Neutrophil (primary cell): Measurements from ENCODE around the gene PRKX.

Experiments
- H3K27ac ChIP-seq: fragments of 200-600 bp; sonication (generic); 2 replicates; pipeline ENCODE4 v1.5.1; 2016; ENCODE audit warnings: mild to moderate bottlenecking, moderate library complexity
- H3K27me3 ChIP-seq: fragments of 200-600 bp; sonication (generic); 2 replicates; pipeline ENCODE4 v1.6.0; 2016; ENCODE audit warnings: mild to moderate bottlenecking
- H3K36me3 ChIP-seq: fragments of 200-600 bp; sonication (generic); 2 replicates; pipeline ENCODE4 v1.5.1; 2017
- H3K4me1 ChIP-seq, 2 experiments: fragments of 200-600 bp in 1 of 2; sonication (generic) in 1 of 2; 1 replicate in 1 of 2; 2 replicates in 1 of 2; pipeline versions ENCODE4 v1.5.1 to v1.6.1; 2013 to 2016; ENCODE audit warnings: low read depth in 1 of 2, low read length in 1 of 2, mild to moderate bottlenecking in 1 of 2, moderate library complexity in 1 of 2; ENCODE audit not compliant: control insufficient read depth in 1 of 2, insufficient read depth in 1 of 2
- H3K4me3 ChIP-seq, 2 experiments: fragments of 200-600 bp in 1 of 2; sonication (generic) in 1 of 2; 1 replicate in 1 of 2; 2 replicates in 1 of 2; pipeline ENCODE4 v1.5.1; 2013 to 2016; ENCODE audit warnings: low read depth in 1 of 2, low read length in 1 of 2, mild to moderate bottlenecking in 1 of 2, moderate library complexity in 1 of 2
- H3K9me3 ChIP-seq: fragments of 200-600 bp; sonication (generic); 2 replicates; pipeline ENCODE4 v1.5.1; 2016
- CTCF ChIP-seq: fragments of 200-600 bp; sonication (generic); IDR thresholded peaks from 2 replicates; pipeline ENCODE4 v1.5.1; 2016; ENCODE audit warnings: antibody characterized with exemption

Gene PRKX

GRCh38 chrX:3599802-3600430 is 113.5 kb downstream of the PRKX start:
- H3K36me3 ChIP-seq = no peaks in the 10 kb centered on the region
- no peaks in the 10 kb centered on the region for H3K9me3 ChIP-seq
- no peaks in the 10 kb centered on the region for H3K4me1 ChIP-seq
- TF ChIP-seq CTCF = no peak
- H3K27me3 ChIP-seq = no peaks in the 10 kb centered on the region
- no peak overlapping the region for H3K4me3 ChIP-seq
- H3K27ac ChIP-seq = no peak overlapping the region

- TF ChIP-seq CTCF = no peak
- Histone ChIP-seq H3K27ac (no peak overlapping the region), H3K4me3 (no peak overlapping the region), H3K9me3 (no peaks in the 10 kb centered on the region), H3K36me3 (no peaks in the 10 kb centered on the region), H3K27me3 (no peaks in the 10 kb centered on the region), H3K4me1 (no peaks in the 10 kb centered on the region)
Measured at GRCh38 chrX:3598709-3599108, 114.7 kb downstream of the PRKX start.

GRCh38 chrX:3598046-3598605 is 115.3 kb downstream of the PRKX start:
- Histone ChIP-seq H3K27me3 (no peaks in the 10 kb centered on the region), H3K36me3 (no peaks in the 10 kb centered on the region), H3K4me1 (no peaks in the 10 kb centered on the region), H3K27ac (no peak overlapping the region), H3K9me3 (no peaks in the 10 kb centered on the region), H3K4me3 (no peak overlapping the region)
- no peak for TF ChIP-seq CTCF

GRCh38 chrX:3592184-3592583 is 121.3 kb downstream of the PRKX start:
- no peak for TF ChIP-seq CTCF
- H3K36me3 ChIP-seq = no peaks in the 10 kb centered on the region
- no peak overlapping the region for H3K4me3 ChIP-seq
- no peaks in the 10 kb centered on the region for H3K27me3 ChIP-seq
- no peaks in the 10 kb centered on the region for H3K4me1 ChIP-seq
- no peaks in the 10 kb centered on the region for H3K9me3 ChIP-seq
- no peak overlapping the region for H3K27ac ChIP-seq

GRCh38 chrX:3589474-3589873 is 124.0 kb downstream of the PRKX start:
- no peaks in the 10 kb centered on the region for H3K4me1 ChIP-seq
- H3K27ac ChIP-seq = no peak overlapping the region
- H3K4me3 ChIP-seq = no peak overlapping the region
- TF ChIP-seq CTCF = no peak
- H3K27me3 ChIP-seq = no peaks in the 10 kb centered on the region
- H3K9me3 ChIP-seq = no peaks in the 10 kb centered on the region
- H3K36me3 ChIP-seq = no peaks in the 10 kb centered on the region
